ENCODE measurements around the gene DCST1. TPM values are rescaled to one million over a fixed set of nuclear protein-coding genes. Genes with fewer than 3 reads are reported as not detected.

Gene DCST1
- total and polyA plus RNA-seq, 8 donors = 0.57 to 0.87 (median 0.79) TPM; not detected in 2

- peaks cover 12 to 27% of the 10 kb centered on the region in 2 donors for H3K4me1 ChIP-seq
- peaks cover 0 to 25% of the 10 kb centered on the region in 2 donors for H3K36me3 ChIP-seq
- no peak overlapping the region for H3K27ac ChIP-seq
- H3K27me3 ChIP-seq = no peaks in the 10 kb centered on the region
- no peak for TF ChIP-seq CTCF (IDR thresholded peaks at IDR 0.05)
- intact Hi-C loops (cut with DNase I) = no loop called here
- H3K9me3 ChIP-seq = no peaks in the 10 kb centered on the region
- ATAC-seq = no peak
- H3K4me3 ChIP-seq = no peak overlapping the region
- peak in 2 of 4 donors; percentile 63 to 68 for DNase-seq
Measured at GRCh38 chr1:155071701-155072100, 38.1 kb downstream of the DCST1 start.

GRCh38 chr1:155072531-155073289 is 39.1 kb downstream of the DCST1 start:
- DNase-seq = peak in 1 of 4 donors; percentile 28
- intact Hi-C loops (cut with DNase I) = no loop called here
- no peaks in the 10 kb centered on the region for H3K9me3 ChIP-seq

DNA sequence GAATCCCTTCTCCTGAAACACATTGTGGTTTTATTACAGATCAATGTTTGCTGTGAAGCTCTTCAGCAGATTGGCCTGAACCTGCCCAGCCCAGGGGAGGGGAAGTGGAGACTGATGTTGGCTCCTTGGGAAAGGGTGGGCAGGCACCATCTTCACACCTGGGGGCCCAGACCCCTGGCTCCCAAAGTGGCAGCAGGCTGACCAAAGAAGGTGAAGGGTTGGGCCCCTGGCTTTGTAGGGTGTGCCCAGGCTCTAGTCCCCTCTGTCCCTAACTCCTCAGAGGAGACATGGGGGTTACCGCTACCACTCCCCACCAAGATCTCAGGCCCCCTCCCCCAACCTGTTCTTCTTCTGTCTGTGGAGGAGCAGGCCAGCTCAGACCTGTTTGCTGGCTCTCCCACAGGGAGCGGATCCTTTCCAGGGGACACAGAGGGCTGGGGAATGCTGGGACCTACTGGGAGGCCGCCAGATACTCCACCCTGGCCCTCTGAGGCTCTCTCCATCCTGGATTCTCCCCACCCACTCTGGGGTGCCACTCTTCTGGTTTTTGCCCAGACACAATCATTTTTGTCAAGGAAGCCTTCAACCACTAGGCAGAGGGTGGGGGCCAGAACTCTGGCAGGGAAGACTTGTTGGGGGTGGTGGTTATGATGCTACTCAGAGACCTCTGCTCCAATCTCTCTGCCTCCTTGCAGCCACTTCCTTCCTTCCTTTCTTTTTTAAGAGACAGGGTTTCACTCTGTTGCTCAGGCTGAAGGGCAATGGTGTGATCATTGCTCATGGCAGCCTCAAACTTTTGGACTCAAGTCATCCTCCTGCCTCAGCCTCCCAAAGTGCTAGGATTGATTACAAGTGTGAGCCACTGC is 40.0 kb downstream of the DCST1 start:
- no peak for TF ChIP-seq CTCF (IDR thresholded peaks at IDR 0.05)
- H3K27me3 ChIP-seq = peaks cover 0 to 8% of the 10 kb centered on the region in 2 donors
- H3K9me3 ChIP-seq = no peaks in the 10 kb centered on the region
- peaks cover 0 to 11% of the 10 kb centered on the region in 2 donors for H3K36me3 ChIP-seq
- no peak for ATAC-seq
- H3K27ac ChIP-seq = no peak overlapping the region
- DNase-seq = peak in 1 of 4 donors; percentile 34
- H3K4me1 ChIP-seq = peaks cover 12 to 32% of the 10 kb centered on the region in 2 donors
- no peak overlapping the region for H3K4me3 ChIP-seq
- intact Hi-C loops (cut with DNase I) = no loop called here

More at GRCh38 chr1:155072531-155073289, 39.1 kb downstream of the DCST1 start:
- H3K4me1 ChIP-seq = peaks cover 12 to 27% of the 10 kb centered on the region in 2 donors
- TF ChIP-seq CTCF (IDR thresholded peaks at IDR 0.05) = no peak
- H3K27ac ChIP-seq = no peak overlapping the region
- H3K4me3 ChIP-seq = no peak overlapping the region
- no peaks in the 10 kb centered on the region for H3K27me3 ChIP-seq
- ATAC-seq = no peak
- H3K36me3 ChIP-seq = peaks cover 0 to 17% of the 10 kb centered on the region in 2 donors

DNA sequence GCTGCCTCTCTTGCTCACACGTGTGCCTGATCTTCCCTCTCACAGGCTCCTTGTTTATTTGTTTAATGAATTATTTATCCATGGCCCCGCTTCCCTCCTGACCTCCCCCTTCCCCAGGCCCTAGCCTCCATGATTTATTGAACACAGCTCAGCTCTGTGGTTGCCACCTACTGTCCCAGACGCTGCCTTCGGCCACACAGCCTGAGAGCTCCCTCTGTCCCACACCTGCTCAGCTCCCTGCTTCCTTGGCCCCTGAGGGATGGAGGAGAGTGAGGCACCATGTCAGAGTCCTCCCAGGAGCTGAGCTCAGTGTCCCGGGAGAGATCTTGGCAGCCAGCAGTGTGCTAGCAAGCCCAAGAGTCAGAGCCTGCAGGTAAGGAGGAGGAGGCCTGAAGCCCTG is 41.9 kb downstream of the DCST1 start:
- no peaks in the 10 kb centered on the region for H3K36me3 ChIP-seq
- ATAC-seq (no peak), DNase-seq (peak in 1 of 4 donors; percentile 14)
- H3K4me3 ChIP-seq = no peak overlapping the region
- intact Hi-C loops (cut with DNase I) = no loop called here
- H3K27me3 ChIP-seq = peaks cover 15 to 27% of the 10 kb centered on the region in 2 donors
- H3K4me1 ChIP-seq = peaks cover 26 to 41% of the 10 kb centered on the region in 2 donors
- no peak for TF ChIP-seq CTCF (IDR thresholded peaks at IDR 0.05)
- no peaks in the 10 kb centered on the region for H3K9me3 ChIP-seq
- H3K27ac ChIP-seq = no peak overlapping the region

GRCh38 chr1:155076371-155076770 is 42.7 kb downstream of the DCST1 start:
- Histone ChIP-seq H3K9me3 (no peaks in the 10 kb centered on the region), H3K27ac (no peak overlapping the region), H3K4me3 (no peak overlapping the region), H3K4me1 (peaks cover 24 to 41% of the 10 kb centered on the region in 2 donors), H3K36me3 (no peaks in the 10 kb centered on the region), H3K27me3 (peaks cover 23 to 36% of the 10 kb centered on the region in 2 donors)
- peak in 1 of 4 donors; percentile 0 for DNase-seq
- no peak for TF ChIP-seq CTCF (IDR thresholded peaks at IDR 0.05)
- intact Hi-C loops (cut with DNase I) = no loop called here
- no peak for ATAC-seq
